Motor neuron (in vitro differentiated cells): ENCODE data around the gene TRIM71. TPM values are rescaled to one million over a fixed set of nuclear protein-coding genes. Genes with fewer than 3 reads are reported as not detected.

ENCODE experiments used
- ATAC-seq, 8 experiments: fragments of 200-7000 bp; cut with Tn5 transposase; replicated peaks in 6 of 8; 2 replicates each; pipeline ENCODE4 v1.8.0; 2021; ENCODE audit warnings: mild to moderate bottlenecking in 8 of 8, moderate library complexity in 8 of 8
- H3K27ac ChIP-seq, 2 donors: fragments of 250-450 bp; sonication (Bioruptor Pico); 2 replicates each; pipeline ENCODE4 v1.9.0; 2021; ENCODE audit warnings: antibody characterized with exemption in 2 of 2, mild to moderate bottlenecking in 2 of 2, moderate library complexity in 1 of 2
- H3K4me1 ChIP-seq, 2 donors: fragments of 250-450 bp; sonication (Bioruptor Pico); replicated peaks in 1 of 2; 2 replicates each; pipeline ENCODE4 v1.6.1; 2021; ENCODE audit warnings: antibody characterized with exemption in 2 of 2, mild to moderate bottlenecking in 2 of 2, moderate library complexity in 1 of 2
- H3K4me3 ChIP-seq, 5 donors: fragments of 250-450 bp; sonication (Bioruptor Pico); 2 replicates each; pipeline ENCODE4 v1.9.0; 2021; ENCODE audit warnings: antibody characterized with exemption in 5 of 5, mild to moderate bottlenecking in 5 of 5, moderate library complexity in 4 of 5
- WGBS, 10 experiments: fragments of 450-650 bp; shearing (Covaris generic); methylation state at CpG; one replicate each; pipeline ENCODE4 v1.0.0; 2022; 5-methylcytosine and 5-hydroxymethylcytosine counted together
- in situ Hi-C, 9 experiments: fragments of 400-800 bp; cut with MboI; loops; one replicate each; pipeline ENCODE4 v1.15.0; 2021; ENCODE audit warnings: low sequenced_read_pairs in 9 of 9, low pct_unique_long_range_greater_than_20kb in 2 of 9; ENCODE audit not compliant: unreplicated experiment in 9 of 9
- total RNA-seq, 8 experiments: library from RNA; unstranded; fragments of 300-600 nt; gene quantifications; 2 replicates each; pipeline versions ENCODE4 v1.2.3 to v1.2.4, GENCODE V29; 2022

TRIM71 gene
- total RNA-seq, 8 experiments from 2014 or later = 0.07 to 56.4 (median 3.7) TPM

DNA sequence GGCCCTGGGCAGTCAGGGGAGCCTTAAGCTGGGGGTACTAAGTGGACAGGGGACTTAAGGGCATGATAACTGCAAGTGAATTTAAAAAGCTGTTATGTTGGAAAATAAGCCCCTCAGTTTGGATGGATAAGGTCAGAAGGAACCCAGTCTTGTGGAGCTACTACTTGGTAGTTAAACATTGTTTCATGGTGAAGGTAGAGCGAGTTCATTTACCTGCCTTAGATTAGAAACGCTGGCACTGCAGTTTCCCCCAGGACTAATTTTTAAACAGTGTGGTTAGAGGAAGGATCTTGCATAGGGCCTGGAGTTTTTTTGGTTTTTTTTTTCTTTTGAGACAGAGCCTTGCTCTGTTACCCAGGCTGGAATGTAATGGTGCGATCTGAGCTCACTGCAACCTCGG is 31.2 kb downstream of the TRIM71 start:
- no peak for ATAC-seq
- no peak overlapping the region for H3K27ac ChIP-seq
- no peak overlapping the region for H3K4me3 ChIP-seq
- H3K4me1 ChIP-seq = peaks cover 27 to 47% of the 10 kb centered on the region in 2 donors
- WGBS, 10 experiments = 58 to 100% (median 73%) methylated on average over 1 to 4 of the region's 4 CpGs; no CpG with 5 or more reads in 2 of the 10 experiments
- in situ Hi-C loops = no loop called here

DNA sequence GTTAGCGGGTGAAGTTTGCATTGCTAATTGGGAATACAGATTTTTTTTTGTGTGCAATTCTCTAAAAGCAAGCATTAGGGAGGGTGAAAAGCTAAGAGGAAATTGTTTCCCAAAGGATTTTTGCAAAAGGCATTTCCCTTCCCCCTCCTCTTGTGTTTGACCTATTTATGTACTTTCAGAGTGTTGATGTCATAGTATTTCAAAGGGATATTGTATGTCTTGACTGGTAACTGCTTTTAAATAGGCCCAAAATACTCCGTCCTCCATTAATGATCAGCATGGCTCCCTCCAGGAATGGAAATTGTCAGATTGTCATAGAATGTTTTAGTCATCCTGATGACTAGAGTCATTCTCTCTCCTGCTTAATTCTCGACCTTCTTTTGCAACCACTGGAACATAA is 32.4 kb downstream of the TRIM71 start:
- 8 to 67% (median 35%) methylated on average over 1 to 3 of the region's 3 CpGs for WGBS, 10 experiments
- peak in 5 of 8 experiments; percentile 72 to 87 (median 81) for ATAC-seq
- H3K4me1 ChIP-seq = peaks cover 19 to 40% of the 10 kb centered on the region in 2 donors

DNA sequence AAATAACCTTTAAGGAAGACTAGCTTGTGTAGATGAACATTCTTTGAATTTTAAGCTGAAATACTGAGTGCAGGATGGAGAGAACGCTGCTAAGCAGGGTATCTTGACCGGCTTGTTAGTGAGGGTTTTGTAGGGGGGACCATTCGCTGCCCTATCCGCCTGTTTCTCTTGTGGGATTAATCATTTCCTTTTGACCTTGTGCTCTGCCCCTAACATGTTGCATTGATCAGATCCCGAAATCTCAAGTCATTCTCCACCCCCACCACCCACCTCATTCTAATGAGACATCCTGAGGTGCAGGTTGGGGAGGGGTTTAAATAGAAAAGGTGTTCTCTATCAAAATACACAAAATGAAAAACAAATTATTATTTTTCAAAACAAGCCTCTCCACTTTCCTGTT is 32.8 kb downstream of the TRIM71 start:
- ATAC-seq = peak in 2 of 8 experiments; percentile 23 to 25
- H3K4me1 ChIP-seq = peaks cover 19 to 39% of the 10 kb centered on the region in 2 donors
- WGBS, 10 experiments = 0 to 100% (median 53%) methylated on average over 1 to 5 of the region's 5 CpGs
- in situ Hi-C loops = no loop called here
- peak overlapping the region in 1 of 2 donors; percentile 50 for H3K27ac ChIP-seq
- H3K4me3 ChIP-seq = no peak overlapping the region

More for the DNA sequence above, 32.4 kb downstream of the TRIM71 start:
- H3K27ac ChIP-seq = peak overlapping the region in 1 of 2 donors; percentile 51
- H3K4me3 ChIP-seq = no peak overlapping the region
- in situ Hi-C loops = no loop called here

DNA sequence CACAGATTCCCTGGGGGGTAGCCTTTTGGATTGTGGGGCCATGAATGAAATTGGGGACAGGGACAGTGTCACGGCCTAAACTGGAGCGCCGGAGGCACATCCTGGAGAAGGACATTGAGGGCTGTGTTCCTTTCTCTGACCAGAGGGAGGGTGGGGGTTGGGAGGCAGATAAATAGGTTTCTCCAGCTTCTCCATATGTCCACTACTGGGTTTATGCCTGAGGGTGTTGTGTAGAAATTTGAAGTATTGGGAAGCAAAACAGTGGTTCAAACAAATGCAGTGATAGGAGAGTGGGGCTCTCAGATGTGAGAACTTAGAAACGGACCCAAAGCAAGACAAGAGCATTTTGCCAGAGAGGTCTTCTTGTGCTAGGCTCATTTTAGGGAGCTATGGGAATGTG is 34.3 kb downstream of the TRIM71 start:
- no peak for ATAC-seq
- in situ Hi-C loops = no loop called here
- H3K27ac ChIP-seq = no peak overlapping the region
- no peak overlapping the region for H3K4me3 ChIP-seq
- H3K4me1 ChIP-seq = peaks cover 19 to 39% of the 10 kb centered on the region in 2 donors
- WGBS, 10 experiments = 57 to 94% (median 60%) methylated on average over 1 to 4 of the region's 4 CpGs; no CpG with 5 or more reads in 5 of the 10 experiments

DNA sequence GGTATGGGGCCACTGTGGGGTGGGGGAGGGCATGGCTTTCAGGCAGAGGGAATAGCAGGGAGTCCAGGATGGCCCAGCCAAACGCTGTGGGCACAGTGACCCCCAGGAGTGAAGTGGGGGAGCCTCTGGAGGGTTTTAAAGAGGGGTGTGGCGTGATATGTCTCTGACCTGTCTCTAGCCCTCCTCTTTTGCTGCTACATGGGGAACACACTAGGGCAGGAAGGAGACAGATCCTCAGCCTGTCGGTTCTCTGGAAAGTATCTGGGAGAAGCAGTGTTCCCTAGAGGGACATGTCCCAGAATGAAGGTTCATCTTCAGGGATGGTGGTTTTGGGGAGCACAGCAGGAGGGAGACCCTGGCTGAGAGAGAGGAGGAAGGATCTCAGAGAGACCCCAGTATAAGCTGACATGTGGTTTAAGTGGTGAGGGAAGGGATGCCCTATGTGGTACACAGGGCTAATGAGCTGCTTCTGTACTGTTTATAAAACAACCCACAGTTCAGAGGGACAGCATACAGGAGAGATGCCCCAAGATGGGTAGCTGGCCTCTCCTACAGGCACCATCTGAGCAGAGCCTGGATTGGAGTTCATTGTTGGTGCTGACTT is 37.7 kb downstream of the TRIM71 start:
- Histone ChIP-seq H3K4me3 (no peak overlapping the region), H3K27ac (no peak overlapping the region), H3K4me1 (peaks cover 10 to 13% of the 10 kb centered on the region in 2 donors)
- no peak for ATAC-seq
- in situ Hi-C loops = no loop called here
- 13 to 60% methylated on average over 1 of the region's 3 CpGs; no CpG with 5 or more reads in 8 of the 10 experiments for WGBS, 10 experiments

DNA sequence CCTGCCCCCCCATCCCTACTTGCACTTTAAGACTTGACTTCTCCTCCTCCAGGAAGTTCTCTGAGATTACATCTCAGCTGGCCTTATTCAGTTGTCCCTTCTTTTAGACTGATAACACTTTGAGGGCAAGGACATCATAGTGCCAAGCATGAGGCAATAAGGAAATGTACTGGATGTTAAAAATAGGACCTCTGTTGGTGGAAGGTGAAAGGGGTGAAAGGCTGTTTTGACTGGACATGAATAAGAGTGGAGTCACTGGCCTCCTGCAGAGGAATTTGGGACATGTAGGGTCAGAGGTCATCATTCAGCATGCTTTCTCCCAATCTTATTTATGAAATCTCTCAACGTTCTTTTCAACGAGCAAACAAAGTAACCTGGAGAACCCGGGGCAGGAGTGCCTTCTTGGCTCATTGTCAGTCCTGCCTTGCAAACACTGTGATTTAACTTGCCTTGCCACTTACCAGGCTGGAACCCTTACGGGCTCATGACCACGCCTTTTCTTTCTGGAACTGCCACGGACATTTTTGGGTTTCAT is 38.6 kb downstream of the TRIM71 start:
- in situ Hi-C loops = no loop called here
- peaks cover under 1 to 3% of the 10 kb centered on the region in 2 donors for H3K4me1 ChIP-seq
- no peak overlapping the region for H3K4me3 ChIP-seq
- H3K27ac ChIP-seq = no peak overlapping the region
- no peak for ATAC-seq
- 30 to 95% (median 69%) methylated on average over 1 to 6 of the region's 6 CpGs; no CpG with 5 or more reads in 1 of the 10 experiments for WGBS, 10 experiments

DNA sequence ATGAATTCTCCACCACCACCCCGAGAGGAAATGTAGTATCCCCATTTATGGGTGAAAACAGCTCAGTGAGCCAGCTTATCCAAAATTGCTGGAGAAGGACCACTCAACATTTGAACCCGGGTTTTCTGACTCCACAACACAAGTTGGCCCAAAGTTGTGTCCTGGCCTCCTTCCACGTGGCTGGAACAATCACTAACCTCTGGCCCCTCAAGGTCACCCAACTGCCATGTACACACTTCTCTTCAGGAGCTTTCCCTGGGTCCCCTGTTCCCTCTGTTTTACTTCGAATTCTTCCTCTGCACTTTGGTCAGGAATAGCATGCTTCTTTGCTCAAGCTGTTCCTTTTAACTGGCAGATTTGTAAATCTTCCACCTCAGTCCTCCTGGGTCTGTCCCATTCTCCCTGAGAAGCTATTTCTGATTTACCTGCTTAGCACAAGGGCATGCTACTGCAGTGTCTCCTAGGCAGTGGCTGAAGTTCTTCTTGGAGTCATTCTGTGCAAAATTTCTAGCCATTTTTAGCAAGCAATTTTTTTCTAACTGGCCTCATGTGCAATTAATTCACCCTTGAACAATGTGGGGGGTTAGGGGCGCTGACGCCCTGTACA is 39.2 kb downstream of the TRIM71 start:
- ATAC-seq = no peak
- H3K4me1 ChIP-seq = peaks cover 0 to 5% of the 10 kb centered on the region in 2 donors
- H3K4me3 ChIP-seq = no peak overlapping the region
- in situ Hi-C loops = no loop called here
- WGBS, 10 experiments = 0 to 100% (median 61%) methylated on average over 1 to 5 of the region's 6 CpGs; no CpG with 5 or more reads in 2 of the 10 experiments
- H3K27ac ChIP-seq = no peak overlapping the region

DNA sequence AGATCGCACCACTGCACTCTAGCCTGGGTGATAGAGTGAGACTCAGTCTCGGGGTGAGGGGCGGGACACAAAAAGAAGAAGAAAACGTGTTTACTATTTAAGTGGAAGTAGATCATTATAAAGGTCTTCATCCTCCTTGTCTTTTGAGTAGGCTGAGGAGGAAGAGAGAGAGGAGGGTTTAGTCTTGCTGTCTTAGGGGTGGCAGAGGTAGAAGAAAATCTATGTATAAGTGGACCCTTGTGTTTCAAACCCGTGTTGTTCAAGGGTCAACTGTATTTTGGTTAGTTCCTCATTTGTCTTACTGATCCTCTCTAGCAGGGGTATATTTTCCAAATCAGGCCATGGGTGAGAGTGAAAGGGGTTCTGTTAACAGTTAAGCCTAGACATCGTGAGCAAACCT is 40.1 kb downstream of the TRIM71 start:
- Histone ChIP-seq H3K27ac (no peak overlapping the region), H3K4me1 (peaks cover 6 to 12% of the 10 kb centered on the region in 2 donors), H3K4me3 (no peak overlapping the region)
- ATAC-seq = no peak
- WGBS, 10 experiments = 42 to 100% (median 89%) methylated on average over 1 to 5 of the region's 6 CpGs; no CpG with 5 or more reads in 1 of the 10 experiments
- in situ Hi-C loops = no loop called here

DNA sequence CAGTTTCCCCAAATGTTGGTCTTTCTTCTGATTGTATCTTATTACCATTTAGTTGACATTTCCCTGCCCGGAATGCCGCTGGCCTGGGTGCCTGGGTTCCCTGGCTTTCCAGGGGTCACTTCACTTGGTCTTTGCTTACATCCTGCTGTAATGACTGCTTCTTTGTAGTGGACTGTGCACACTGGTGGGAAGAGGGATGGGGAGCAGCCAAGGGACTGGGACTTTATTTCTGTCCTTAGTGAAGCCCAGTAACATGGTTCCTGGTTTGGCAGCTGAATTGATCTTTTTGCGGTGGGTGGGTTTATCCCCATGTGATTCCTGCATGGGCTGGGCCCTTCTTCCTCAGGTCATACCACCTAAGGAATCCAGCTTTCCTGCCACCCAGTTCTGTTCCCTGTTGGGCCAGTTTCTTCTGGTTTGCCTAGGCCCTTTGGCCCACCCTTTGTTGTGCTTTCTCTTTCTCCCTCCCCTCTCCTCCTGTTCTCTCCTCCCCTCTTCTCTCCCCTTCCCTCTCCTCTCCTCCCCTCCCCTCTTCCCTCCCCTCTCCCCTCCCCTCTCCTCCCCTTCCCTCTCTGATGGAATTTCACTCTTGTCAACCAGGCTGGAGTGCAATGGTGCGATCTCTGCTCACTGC is 41.9 kb downstream of the TRIM71 start:
- Histone ChIP-seq H3K4me1 (peaks cover 11 to 20% of the 10 kb centered on the region in 2 donors), H3K4me3 (no peak overlapping the region), H3K27ac (no peak overlapping the region)
- in situ Hi-C loops = no loop called here
- ATAC-seq = no peak
- 82 to 100% (median 100%) methylated on average over 1 to 2 of the region's 4 CpGs; no CpG with 5 or more reads in 7 of the 10 experiments for WGBS, 10 experiments

DNA sequence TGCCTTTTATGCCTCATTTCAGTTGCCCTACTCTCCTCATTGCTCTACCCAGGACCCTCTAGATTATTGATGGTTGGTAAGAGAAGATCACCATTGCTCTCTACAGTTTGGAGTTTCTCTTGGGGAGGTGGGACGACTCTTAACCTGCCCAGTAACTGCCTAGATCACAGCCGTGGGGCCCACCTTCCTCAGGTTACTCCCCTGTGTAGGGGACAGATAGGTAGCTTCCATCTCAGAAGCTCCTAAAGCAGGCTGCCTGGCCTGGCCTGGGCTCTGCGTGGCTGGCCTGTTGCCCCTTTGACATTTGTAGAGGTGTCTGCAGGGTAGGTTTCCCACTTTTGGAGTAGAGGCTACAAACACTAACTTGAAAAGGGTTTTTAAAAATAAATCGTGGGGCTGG is 42.7 kb downstream of the TRIM71 start:
- no peak overlapping the region for H3K27ac ChIP-seq
- ATAC-seq = no peak
- WGBS, 10 experiments = 26 to 100% (median 93%) methylated on average over 1 to 3 of the region's 4 CpGs; no CpG with 5 or more reads in 5 of the 10 experiments
- no peak overlapping the region for H3K4me3 ChIP-seq
- H3K4me1 ChIP-seq = peaks cover 11 to 20% of the 10 kb centered on the region in 2 donors
- in situ Hi-C loops = no loop called here

DNA sequence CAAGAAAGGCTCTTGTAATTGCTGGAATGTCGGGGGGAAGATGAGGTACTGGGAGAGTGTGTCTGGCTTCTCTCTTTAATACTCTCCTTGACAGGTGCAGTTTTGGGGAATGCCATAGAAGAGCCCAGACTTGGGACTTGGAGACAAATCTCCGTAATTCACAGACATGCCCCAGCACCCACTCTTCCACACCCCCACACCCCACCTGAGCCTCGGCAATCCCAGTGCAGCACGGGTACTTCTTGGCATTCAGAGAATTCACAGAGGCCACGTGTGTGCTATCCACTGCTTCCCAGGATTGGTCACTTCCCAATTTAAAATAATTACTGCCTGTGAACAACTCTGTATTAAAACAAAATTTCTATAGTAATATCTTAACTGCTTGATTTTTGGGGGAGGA is 43.9 kb downstream of the TRIM71 start:
- Histone ChIP-seq H3K4me1 (peaks cover 12 to 20% of the 10 kb centered on the region in 2 donors), H3K27ac (no peak overlapping the region), H3K4me3 (no peak overlapping the region)
- no peak for ATAC-seq
- in situ Hi-C loops = no loop called here
- 40 to 83% (median 53%) methylated on average over 1 to 3 of the region's 5 CpGs; no CpG with 5 or more reads in 5 of the 10 experiments for WGBS, 10 experiments

DNA sequence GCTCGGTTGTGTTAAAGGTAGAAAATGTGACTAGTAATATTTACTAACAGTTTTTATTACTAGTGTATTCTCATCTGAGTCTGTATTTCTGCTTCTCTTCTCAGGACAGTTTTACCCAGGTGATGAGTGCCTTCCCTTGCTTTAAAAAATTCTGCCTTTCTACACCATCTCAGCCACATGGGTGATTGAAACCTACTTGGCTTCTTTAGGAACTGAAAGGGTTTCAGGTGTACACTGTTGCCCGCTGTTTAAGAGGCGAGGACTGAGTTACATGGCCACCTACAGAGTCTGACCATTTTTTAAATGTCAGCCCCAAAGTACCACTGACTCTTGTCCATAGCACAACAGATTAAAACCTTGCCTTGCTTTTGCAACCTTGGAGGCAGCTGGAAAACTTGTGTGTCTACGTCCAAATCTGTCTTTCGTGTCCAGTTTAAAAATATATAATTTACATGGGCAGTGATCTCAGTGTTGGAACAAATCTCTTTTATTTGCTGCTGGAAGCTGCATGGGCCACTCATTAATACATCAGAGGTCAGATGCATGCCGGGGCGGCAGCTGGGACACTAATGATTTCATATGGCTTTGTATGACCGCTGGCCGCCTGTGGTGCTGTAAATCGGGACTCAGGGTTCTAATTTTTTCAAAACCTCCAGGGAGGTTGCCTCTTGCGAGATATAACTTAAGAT is 44.6 kb downstream of the TRIM71 start:
- Histone ChIP-seq H3K27ac (no peak overlapping the region), H3K4me1 (peaks cover 13 to 20% of the 10 kb centered on the region in 2 donors), H3K4me3 (peak overlapping the region in 1 of 5 donors; percentile 3)
- in situ Hi-C loops = no loop called here
- 4 to 70% (median 49%) methylated on average over 3 to 11 of the region's 11 CpGs for WGBS, 10 experiments
- ATAC-seq = peak in 5 of 8 experiments; percentile 94 to 97 (median 96)
